ENCODE measurements around the gene MAP4K5. TPM values are rescaled to one million over a fixed set of nuclear protein-coding genes. Genes with fewer than 3 reads are reported as not detected.

MAP4K5 gene
- total RNA-seq, 1 donor: 101 TPM

- TF ChIP-seq, protein P1, sequence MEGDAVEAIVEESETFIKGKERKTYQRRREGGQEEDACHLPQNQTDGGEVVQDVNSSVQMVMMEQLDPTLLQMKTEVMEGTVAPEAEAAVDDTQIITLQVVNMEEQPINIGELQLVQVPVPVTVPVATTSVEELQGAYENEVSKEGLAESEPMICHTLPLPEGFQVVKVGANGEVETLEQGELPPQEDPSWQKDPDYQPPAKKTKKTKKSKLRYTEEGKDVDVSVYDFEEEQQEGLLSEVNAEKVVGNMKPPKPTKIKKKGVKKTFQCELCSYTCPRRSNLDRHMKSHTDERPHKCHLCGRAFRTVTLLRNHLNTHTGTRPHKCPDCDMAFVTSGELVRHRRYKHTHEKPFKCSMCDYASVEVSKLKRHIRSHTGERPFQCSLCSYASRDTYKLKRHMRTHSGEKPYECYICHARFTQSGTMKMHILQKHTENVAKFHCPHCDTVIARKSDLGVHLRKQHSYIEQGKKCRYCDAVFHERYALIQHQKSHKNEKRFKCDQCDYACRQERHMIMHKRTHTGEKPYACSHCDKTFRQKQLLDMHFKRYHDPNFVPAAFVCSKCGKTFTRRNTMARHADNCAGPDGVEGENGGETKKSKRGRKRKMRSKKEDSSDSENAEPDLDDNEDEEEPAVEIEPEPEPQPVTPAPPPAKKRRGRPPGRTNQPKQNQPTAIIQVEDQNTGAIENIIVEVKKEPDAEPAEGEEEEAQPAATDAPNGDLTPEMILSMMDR (IDR thresholded peaks at IDR 0.05; ENCODE audit: insufficient read depth, low read length): no peak
- no peak overlapping the region for H3K4me3 ChIP-seq (ENCODE audit: low read depth, low read length)
- no peak for DNase-seq (ENCODE audit: low read depth)
Measured at GRCh38 chr14:50410071-50410470, 122.3 kb downstream of the MAP4K5 start.

DNA sequence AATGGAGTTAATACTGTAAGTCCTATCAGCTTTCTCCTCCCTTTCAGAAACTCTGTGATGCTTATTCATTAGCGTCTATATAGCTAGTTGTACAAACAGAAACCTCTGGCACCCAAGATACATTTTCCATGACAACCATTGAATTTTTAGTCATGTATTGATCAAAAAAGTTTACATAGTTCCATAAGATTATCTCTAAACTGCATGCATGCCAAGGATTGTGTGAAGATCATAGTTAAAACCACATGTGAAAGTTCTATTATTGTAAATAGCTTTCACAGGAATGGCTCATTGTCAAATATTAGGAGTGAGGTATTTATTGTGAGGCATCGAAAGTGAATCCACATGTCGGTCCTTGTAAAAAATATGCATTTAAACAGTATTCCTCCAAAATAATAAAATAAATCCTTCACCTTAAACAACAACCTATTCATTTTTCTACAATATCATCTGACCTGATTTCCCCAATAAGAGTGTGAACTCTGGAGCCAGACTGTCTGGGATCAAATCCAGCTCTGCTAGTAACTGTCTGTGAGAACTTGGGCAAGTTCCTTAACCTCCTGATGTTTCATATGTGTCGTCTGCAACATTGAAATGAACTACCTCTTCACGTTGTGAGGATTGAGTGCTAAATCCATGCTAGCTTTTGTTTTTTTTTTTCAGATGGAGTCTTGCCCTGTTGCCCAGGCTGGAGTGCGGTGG is 125.1 kb downstream of the MAP4K5 start:
- H3K4me3 ChIP-seq (ENCODE audit: low read depth, low read length): no peak overlapping the region
- DNase-seq (ENCODE audit: low read depth): peak; percentile 68
- TF ChIP-seq, protein P1 (IDR thresholded peaks at IDR 0.05; ENCODE audit: insufficient read depth, low read length): no peak

DNA sequence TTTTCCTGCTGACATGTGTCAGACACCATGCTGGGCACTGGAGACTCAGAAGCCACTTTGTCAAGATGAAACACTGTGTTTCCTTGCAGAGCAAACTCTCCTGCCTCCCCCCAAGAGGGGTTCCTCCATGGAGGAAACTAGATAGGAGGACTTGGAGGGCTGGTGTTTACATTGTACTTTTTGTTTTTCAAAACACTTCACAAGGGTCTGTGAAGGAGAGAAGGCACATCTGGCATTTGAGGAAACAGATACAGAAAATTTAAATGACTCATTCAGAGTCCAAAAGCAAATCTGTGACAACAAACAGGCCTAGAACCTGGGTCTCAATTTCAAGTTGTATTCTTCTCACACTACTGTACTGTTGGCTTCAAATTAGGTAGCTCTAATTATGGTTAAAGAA is 128.9 kb downstream of the MAP4K5 start:
- no peak overlapping the region for H3K4me3 ChIP-seq (ENCODE audit: low read depth, low read length)
- no peak for DNase-seq (ENCODE audit: low read depth)
- TF ChIP-seq, protein P1 (IDR thresholded peaks at IDR 0.05; ENCODE audit: insufficient read depth, low read length): no peak

GRCh38 chr14:50402965-50403364 is 129.4 kb downstream of the MAP4K5 start:
- H3K4me3 ChIP-seq (ENCODE audit: low read depth, low read length): no peak overlapping the region
- DNase-seq (ENCODE audit: low read depth): no peak
- TF ChIP-seq, protein P1 (IDR thresholded peaks at IDR 0.05; ENCODE audit: insufficient read depth, low read length): no peak

DNA sequence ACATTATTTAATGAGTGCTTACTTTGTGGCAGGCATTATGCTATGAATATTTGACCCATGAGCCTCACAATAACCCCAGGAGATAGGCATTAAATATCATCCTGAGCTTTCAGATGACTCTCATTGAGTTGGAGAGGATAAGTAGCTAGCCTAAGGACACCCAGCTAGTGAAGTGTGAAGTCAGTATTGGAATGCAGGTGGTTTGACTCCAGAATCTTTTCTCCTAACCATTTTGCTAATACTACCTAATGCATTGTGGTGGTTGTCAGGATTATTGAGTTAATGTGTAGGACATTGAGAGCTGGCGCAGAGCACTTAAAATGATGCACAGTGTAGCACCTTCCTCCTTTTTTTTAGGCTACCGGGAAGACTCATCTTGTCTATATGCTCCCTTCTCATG is 131.9 kb downstream of the MAP4K5 start:
- TF ChIP-seq, protein P1 (IDR thresholded peaks at IDR 0.05; ENCODE audit: insufficient read depth, low read length): no peak
- DNase-seq (ENCODE audit: low read depth): no peak
- no peak overlapping the region for H3K4me3 ChIP-seq (ENCODE audit: low read depth, low read length)

GRCh38 chr14:50399251-50400032 is 132.9 kb downstream of the MAP4K5 start:
- peak; percentile 38 for DNase-seq (ENCODE audit: low read depth)
- TF ChIP-seq, protein P1 (IDR thresholded peaks at IDR 0.05; ENCODE audit: insufficient read depth, low read length): peak; percentile 10
- no peak overlapping the region for H3K4me3 ChIP-seq (ENCODE audit: low read depth, low read length)

Data from fibroblast of the aortic adventitia (primary cell).